Stimulated activated naive CD4-positive, alpha-beta T cell treated with Interleukin-2 at 50 U/mL for 16 hours (primary cell): ENCODE data around the gene PDIA6.
A peak's percentile ranks its signal among the peaks of the same experiment; 100 is the strongest.
"Not testable (repeated sequence)": the region's sequence is repeated elsewhere in the genome, so short reads cannot be mapped to it uniquely, and the experiment has no call there.

ENCODE experiments used
- DNase-seq: peaks from one replicate; lab custom pipeline; 2025; lab: John Stamatoyannopoulos, UW

PDIA6 gene

DNA sequence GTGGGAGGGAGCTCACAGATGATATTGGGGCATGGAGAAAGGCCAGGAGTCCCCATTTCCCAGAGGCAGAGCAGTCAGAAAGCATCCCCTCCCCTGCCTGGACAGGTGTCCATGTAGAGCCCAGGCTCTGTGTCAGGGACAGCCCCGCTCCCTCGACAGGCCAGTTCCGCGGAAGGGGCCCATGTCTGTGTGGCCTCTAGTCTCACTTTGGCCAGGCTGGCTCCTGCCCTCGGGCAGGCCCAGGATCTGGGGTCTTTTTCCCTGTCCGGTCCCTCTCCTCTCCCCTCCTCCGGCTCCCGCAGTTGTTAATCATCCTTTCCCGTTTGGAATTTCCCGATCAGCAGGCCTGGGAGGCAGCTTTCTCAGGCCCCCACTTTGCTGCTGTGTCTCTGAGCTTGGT is 20.4 kb upstream of the PDIA6 start:
- no peak for DNase-seq

- peak; percentile 71 for DNase-seq
These were observed 19.8 kb upstream of the PDIA6 start for GRCh38 chr2:10832203-10832936.

GRCh38 chr2:10831400-10831985 is 18.9 kb upstream of the PDIA6 start:
- DNase-seq: no peak

DNA sequence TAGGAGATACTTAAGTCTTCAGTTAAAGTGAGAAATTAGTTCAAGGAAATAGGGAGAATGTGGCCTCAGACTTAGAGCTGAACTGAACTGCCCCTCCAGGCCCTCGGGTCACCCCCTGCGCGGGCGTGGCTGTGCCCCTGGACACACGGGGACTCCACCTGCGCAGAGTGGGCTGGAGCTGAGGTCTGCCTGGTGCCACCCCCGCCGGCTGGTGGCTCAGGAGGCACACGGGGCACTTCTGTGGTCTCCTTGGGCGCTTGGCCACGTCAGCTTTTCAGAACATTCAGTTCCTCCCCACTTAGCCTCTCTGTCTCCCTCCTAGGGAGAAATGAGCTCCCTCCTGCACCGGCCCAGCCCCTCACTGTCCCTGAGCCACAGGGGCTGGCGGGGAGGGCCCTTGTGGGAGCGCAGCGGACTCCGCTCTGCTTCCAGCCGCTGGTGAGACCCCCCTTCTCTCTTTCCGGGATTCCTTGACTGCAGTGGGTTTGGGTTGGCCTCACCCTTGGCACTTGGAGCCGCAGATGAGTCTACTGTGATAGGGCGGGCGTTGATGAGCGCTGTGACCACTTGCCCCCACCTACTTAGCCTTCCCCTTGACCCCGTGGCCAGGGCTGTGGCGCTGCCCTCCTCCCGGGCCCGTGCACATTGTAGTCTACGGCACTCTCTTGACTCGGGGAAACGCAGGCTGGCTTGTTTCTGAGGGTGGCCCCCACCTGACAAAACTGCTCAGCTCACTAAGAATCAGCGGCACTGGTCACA is 18.2 kb upstream of the PDIA6 start:
- no peak for DNase-seq

DNA sequence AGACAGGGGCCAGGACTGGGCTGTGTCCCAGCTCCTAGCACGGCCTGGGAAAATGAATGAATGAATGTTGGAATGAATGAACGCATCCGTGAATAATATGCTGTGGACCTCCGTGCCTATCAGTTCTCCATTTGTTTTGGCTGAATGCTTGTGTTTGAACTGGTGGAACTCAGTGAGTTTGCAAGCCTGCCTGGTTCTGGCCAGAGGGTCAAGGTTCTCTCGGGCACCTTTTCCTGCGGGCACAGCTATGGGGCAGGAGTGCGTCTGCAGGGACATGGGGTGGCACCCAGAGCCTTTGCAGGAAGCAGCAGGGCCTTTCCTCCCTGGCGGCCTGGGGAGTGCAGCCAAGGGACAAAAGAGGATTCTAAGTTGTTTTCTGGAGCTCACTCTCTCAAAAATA is 17.6 kb upstream of the PDIA6 start:
- no peak for DNase-seq

- DNase-seq: no peak
These were observed 16.7 kb upstream of the PDIA6 start for GRCh38 chr2:10829299-10829698.

DNA sequence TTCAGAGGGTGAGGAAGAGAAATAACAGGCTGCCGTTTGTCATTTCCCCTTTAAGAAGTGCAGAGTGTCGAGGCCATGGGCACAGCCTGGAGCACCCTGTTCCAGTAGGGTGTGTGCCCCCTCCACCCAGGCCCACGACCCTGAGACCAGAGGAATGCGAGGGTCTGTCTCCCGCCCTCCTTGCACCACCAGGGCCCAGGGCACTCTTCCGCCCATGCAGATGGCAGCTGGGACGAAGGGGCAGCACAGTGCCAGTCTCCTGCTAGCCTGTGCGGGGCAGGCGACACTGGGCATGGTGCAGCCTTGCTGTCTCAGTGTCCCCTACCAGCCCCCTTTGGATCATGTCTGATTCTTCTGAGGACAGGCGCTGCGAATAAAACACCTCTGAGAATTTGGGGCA is 15.8 kb upstream of the PDIA6 start:
- DNase-seq: no peak

- DNase-seq: no peak
These were observed 14.0 kb upstream of the PDIA6 start for GRCh38 chr2:10826625-10827024.

DNA sequence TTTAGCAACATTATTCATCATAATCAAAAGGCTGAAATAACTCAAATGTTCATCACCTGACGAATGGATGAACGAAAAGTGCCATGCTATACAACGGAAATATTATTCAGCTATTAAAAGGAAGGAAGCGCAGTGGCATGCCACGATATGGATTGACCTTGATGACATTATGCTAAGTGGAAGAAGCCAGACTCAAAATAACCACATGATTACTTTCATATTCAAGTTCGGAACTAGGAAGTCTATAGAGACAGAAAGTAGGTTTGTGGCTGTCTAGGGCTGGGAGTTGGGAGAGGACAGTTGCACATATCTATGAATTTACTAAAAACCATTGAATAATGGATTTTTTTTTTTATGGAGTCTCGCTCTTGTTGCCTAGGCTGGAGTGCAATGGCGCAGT is 13.4 kb upstream of the PDIA6 start:
- no peak for DNase-seq

DNA sequence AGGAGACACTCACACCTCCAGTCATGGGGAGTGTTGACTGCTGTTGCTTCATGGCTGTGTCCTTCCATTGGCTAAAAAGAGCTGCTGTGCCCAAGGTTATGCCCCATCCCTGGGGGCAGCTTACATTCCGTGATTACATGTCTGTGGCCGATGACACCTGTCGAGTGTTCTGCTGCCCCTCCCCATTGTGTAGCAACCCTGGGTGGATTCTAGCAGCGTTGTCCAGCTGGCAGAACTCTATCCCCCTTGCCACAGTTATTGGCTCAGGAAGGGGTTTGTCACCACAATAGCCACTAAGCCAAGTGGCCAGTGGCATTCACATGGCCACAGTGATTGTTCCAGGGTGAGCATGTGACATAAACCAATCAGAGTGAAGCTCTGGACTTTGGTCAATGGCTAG is 11.6 kb upstream of the PDIA6 start:
- no peak for DNase-seq

- no peak for DNase-seq
These were observed 8.6 kb upstream of the PDIA6 start for GRCh38 chr2:10820978-10821695.

DNA sequence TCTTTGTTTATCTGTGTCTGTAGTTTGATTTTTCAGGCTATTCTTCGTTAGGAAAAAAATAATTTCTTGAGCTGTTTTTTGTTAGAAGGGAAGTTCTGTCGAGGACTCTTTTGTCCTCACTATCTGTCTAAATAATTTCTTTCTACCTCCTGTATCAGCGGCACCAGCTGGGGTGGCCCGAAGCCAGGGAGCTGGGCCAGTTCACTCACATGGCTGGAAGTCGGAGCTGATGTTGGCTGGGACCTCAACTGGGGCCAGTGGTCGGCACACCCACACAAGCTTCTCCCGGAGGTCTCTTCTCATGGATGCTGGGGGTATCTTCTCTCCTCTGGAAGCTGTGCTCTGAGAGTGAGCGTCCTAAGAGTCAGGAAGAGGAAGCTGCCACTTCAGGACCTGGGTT is 8.0 kb upstream of the PDIA6 start:
- DNase-seq: no peak

- no peak for DNase-seq
These were observed 7.2 kb upstream of the PDIA6 start for GRCh38 chr2:10819714-10820314.

DNA sequence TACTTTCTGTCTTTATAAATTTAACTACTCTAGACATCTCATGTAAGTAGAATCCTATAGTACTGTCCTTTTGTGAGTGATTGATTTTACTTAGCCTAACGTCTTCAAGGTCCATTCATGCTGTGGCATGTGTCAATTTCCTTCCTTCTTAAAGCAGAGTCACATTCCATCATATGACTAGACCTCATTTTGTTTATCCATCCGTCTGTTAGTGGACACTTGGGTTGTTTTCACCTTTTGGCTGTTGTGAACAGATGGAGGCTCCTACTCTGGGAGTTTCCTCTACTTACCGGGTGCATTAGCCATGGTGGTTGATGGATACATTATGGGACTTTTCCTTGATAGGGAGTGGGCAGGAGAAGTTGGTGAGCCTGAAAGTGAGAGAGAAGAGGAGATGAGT is 6.4 kb upstream of the PDIA6 start:
- no peak for DNase-seq

DNA sequence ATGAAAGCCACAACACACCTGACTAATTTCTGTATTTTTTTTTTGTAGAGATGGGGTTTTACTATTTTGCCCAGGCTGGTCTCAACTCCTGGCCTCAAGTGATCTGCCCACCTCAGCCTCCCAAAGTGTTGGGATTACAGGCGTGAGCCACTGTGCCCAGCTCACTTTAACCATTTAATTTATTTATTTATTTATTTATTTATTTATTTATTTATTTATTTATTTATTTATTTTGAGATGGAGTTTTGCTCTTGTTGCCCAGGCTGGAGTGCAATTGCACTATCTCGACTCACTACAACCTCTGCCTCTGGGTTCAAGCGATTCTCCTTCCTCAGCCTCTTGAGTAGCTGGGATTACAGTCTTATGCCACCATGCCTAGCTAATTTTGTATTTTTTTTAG is 5.7 kb upstream of the PDIA6 start:
- DNase-seq: not testable (repeated sequence)

DNA sequence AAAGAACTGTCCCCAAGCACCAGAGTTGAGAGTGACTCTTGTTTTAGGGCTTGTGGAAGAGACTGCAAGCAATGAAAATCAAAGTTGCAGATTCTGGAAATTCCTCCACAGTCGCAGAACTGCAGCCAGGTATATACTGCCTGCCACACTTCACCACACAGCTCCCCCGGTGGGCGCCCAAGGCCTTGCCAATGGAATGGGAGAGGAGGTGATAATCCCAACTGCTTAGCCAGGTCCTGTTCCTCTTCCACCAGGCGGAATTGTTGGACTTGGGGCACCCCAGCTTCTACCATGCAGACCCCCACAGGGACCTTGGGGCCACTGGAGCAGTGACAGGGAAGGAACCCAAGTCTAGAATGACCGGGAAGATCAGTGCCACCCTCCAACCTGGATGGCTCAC is 4.8 kb upstream of the PDIA6 start:
- DNase-seq: no peak

DNA sequence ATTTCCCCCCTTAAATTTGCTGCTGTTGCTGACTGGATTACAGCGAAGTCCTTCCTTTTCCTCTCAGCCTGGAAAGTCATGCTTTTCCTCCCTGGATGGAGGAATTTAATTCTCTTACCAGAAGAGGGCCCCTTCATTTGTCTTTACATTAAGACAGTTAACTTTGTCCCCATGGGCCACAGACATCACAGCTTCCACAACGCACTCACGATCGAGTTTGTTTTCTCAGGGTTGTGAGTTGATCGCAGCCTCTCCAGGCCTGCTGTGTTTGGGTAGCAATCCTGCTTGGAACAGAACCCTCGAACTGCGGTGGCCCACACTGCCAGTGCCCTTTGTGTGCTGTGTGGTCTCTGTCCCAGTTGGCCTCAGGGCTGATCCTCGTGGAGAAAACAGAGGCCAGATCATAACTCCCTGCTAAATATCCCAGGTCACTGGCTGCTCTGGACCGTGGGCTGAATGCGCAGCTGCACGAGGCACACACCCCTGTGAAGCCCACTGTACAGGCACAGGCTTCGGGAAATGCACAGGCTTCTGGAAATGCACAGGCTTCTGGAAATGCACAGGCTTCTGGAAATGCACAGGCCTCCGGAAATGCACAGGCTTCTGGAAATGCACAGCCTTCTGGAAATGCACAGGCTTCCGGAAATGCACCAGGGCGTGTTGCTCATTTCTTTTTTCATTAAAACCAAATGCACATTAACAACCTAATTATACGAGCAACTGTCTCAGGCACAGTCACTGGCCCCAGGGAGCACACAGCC is 2.2 kb upstream of the PDIA6 start:
- DNase-seq: no peak

- no peak for DNase-seq
These were observed 1.6 kb upstream of the PDIA6 start for GRCh38 chr2:10814142-10814541.

DNA sequence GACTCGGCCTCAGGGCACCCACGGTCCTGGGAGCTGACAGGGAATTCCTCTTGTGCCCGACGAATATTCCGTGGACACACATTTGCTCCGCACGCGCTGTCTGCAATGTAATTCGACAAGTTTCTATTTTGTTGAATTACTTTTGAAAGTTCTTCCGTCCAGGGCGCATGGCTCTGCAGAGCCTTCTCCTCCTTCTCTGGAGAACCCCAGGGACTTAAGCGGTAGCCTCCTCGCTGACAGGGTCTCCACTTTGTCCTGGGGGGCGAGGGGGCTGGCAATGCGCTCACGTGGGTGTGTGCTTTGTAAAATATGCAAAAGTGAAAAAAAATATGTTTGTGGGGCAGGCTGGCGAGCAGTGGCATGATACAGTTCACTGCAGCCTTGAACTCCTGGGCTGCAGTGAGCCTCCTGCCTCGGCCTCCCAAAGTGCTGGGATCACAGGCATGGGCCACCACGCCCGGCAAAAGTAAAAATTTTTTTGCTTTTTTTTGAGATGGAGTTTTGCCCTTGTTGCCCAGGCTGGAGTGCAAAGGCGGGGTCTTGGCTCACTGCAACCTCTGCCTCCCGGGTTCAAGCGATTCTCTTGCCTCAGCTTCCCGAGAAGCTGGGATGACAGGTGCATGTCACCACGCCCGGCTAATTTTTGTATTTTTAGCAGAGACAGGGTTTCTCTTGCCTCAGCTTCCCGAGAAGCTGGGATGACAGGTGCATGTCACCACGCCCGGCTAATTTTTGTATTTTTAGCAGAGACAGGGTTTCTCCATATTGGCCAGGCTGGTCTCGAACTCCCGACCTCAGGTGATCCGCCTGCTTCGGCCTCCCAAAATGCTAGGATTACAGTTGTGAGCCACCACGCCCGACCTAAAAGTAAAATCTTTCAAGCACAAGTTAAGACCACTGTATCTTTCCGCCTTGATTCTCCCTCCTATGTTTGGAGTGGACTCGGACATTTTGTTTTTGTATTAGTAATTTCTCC is 866 bp upstream of the PDIA6 start:
- not testable (repeated sequence) for DNase-seq

- no peak for DNase-seq
These were observed 1.1 kb downstream of the PDIA6 start for GRCh38 chr2:10811517-10811916.
